ENCODE measurements around the gene TRAPPC2L. TPM values are rescaled to one million over a fixed set of nuclear protein-coding genes. Genes with fewer than 3 reads are reported as not detected.

TRAPPC2L gene
- total and polyA plus RNA-seq, 2 donors from 2014 or later = 48.3 to 155 TPM

DNA sequence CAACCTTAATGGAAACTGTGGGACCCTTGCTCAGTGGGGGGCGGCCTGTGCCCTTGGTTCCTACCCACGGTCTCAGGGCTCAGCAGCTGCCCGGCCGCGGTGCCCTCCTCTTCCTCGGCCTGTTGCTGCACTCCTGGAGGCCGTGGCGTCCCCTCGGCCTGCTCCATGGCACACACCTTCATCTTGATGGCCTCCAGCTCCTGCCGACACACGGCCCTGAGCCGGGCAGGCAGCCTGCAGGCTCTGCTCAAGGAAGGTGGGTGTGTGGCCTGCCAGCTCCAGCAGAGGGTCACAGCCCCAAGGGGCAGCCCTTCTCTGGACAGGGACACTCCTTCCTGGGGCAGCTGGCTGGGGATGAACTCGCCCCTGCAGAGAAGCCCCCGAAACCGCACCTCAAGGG is 8.8 kb downstream of the TRAPPC2L start:
- Histone ChIP-seq H3K9me3 (ENCODE audit: control insufficient read depth in 2 of 3, insufficient read depth in 1 of 3, low read length in 3 of 3) (no peaks in the 10 kb centered on the region), H3K4me1 (ENCODE audit: control insufficient read depth in 2 of 3, insufficient read depth in 2 of 3, low read depth in 1 of 3, low read length in 3 of 3) (no peaks in the 10 kb centered on the region), H3K9ac (ENCODE audit: low read length in 3 of 3) (no peak overlapping the region), H3K36me3 (ENCODE audit: control insufficient read depth in 2 of 3, insufficient read depth in 3 of 3, low read length in 3 of 3) (peaks cover 0 to 13% (median 0%) of the 10 kb centered on the region in 3 donors), H3K27me3 (ENCODE audit: control insufficient read depth, insufficient read depth, low read length) (no peaks in the 10 kb centered on the region), H3K4me3 (ENCODE audit: low read length in 3 of 3) (no peak overlapping the region), H3K27ac (ENCODE audit: low read depth in 2 of 2, low read length in 2 of 2) (no peak overlapping the region)
- TF ChIP-seq CTCF (IDR thresholded peaks at IDR 0.05; ENCODE audit: borderline replicate concordance, extremely low read depth, insufficient read depth) = no peak
- intact Hi-C loops (cut with DNase I) = no loop called here
- FAIRE-seq (no peak), DNase-seq (no peak)

GRCh38 chr16:88866151-88866920 is 9.4 kb downstream of the TRAPPC2L start, which contains the start of gene PABPN1L:
TSS of gene PABPN1L (minus strand) at chr16:88866660. CDS start at chr16:88866606, 54 bp downstream.
- no peak for TF ChIP-seq CTCF (IDR thresholded peaks at IDR 0.05; ENCODE audit: borderline replicate concordance, extremely low read depth, insufficient read depth)
- Histone ChIP-seq H3K36me3 (ENCODE audit: control insufficient read depth in 2 of 3, insufficient read depth in 3 of 3, low read length in 3 of 3) (peaks cover 0 to 13% (median 0%) of the 10 kb centered on the region in 3 donors), H3K9ac (ENCODE audit: low read length in 3 of 3) (no peak within 1 kb of the TSS), H3K4me3 (ENCODE audit: low read length in 3 of 3) (no peak within 1 kb of the TSS), H3K4me1 (ENCODE audit: control insufficient read depth in 2 of 3, insufficient read depth in 2 of 3, low read depth in 1 of 3, low read length in 3 of 3) (no peaks in the 10 kb centered on the region), H3K9me3 (ENCODE audit: control insufficient read depth in 2 of 3, insufficient read depth in 1 of 3, low read length in 3 of 3) (no peaks in the 10 kb centered on the region), H3K27me3 (ENCODE audit: control insufficient read depth, insufficient read depth, low read length) (no peaks in the 10 kb centered on the region), H3K27ac (ENCODE audit: low read depth in 2 of 2, low read length in 2 of 2) (no peak within 1 kb of the TSS)
- intact Hi-C loops (cut with DNase I) = no loop called here
- DNase-seq (no peak), FAIRE-seq (no peak)

DNA sequence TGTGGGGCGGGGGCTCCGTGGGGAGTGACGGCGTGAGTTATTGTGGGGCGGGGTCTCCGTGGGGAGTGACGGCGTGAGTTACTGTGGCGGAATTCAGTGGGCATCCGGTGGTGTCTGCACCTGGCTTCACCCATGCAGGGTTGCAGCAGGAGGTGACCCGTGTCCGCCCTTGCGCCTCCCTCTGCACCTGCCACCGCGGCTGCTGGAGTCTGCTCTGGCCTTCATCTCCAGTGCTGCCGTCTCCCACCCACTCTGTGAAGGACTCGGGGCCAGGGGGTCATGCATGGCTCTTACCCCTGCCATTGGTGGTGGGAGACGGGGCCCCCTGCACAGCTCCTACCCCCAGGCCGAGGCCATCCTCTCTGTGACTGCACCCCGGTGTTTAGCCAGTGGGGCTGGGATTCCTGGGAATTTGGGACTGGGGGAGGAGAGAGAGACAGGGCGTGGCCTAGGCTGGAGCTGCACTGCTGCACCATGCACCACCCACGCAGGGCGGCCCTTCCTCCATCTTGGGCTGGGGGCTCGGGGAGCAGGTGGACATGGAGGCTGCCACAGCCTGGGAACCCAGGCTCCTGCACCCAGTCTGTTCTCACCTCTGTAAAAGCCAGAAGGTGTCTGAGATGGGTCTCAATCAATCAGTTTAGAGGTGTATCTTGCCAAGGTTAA is 10.8 kb downstream of the TRAPPC2L start:
- Histone ChIP-seq H3K36me3 (ENCODE audit: control insufficient read depth in 2 of 3, insufficient read depth in 3 of 3, low read length in 3 of 3) (peaks cover 0 to under 1% (median 0%) of the 10 kb centered on the region in 3 donors), H3K9ac (ENCODE audit: low read length in 3 of 3) (no peak overlapping the region), H3K27me3 (ENCODE audit: control insufficient read depth, insufficient read depth, low read length) (no peaks in the 10 kb centered on the region), H3K27ac (ENCODE audit: low read depth in 2 of 2, low read length in 2 of 2) (no peak overlapping the region), H3K4me3 (ENCODE audit: low read length in 3 of 3) (no peak overlapping the region), H3K4me1 (ENCODE audit: control insufficient read depth in 2 of 3, insufficient read depth in 2 of 3, low read depth in 1 of 3, low read length in 3 of 3) (no peaks in the 10 kb centered on the region), H3K9me3 (ENCODE audit: control insufficient read depth in 2 of 3, insufficient read depth in 1 of 3, low read length in 3 of 3) (no peaks in the 10 kb centered on the region)
- TF ChIP-seq CTCF (IDR thresholded peaks at IDR 0.05; ENCODE audit: borderline replicate concordance, extremely low read depth, insufficient read depth) = no peak
- DNase-seq (peak in 1 of 5 donors; percentile 26), FAIRE-seq (no peak)
- intact Hi-C loops (cut with DNase I) = no loop called here
